ENCODE data around the gene CAP2.

CAP2 gene

GRCh38 chr6:17472653-17473183, 79.3 kb downstream of the CAP2 start:
- no peak for TF ChIP-seq CTCF (IDR thresholded peaks at IDR 0.05)

DNA sequence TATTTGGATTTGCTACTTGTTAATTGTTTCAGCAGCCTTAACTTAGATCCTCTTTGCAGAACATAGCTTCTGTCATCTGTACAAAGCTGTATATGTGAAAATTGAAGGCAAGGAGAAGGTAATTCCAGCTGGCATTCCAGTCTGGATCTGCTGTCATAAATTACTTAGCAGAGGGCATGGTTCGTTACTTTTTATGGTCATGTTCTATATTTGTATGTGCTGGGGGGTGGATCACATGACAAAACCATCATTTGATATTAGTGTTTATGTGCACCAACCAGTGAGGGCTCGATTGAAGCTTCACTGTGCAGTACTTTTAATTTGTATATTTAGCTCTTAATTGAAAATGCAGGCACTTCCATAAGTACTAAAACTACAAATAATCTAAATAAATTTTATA, 80.2 kb downstream of the CAP2 start:
- no peak for TF ChIP-seq CTCF (IDR thresholded peaks at IDR 0.05)

DNA sequence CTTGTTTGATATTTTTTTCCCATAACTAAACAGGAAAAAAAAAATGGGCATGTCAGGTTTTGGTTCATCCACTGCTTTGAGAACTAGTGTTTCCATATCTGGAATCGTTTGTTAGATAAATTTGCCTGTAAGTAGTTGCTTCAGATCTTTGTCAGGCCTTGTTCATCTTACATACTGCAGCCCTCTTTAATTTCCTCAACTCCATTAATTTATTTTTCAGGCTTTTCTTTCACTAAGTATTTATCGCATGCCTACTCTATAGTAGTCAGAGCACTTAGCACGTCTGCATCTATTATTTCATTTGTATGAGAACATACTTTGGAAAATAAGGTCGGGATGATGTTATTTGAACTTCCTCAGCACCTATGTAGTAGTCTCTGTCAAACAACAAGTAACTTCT, 80.9 kb downstream of the CAP2 start:
- no peak for TF ChIP-seq CTCF (IDR thresholded peaks at IDR 0.05)

DNA sequence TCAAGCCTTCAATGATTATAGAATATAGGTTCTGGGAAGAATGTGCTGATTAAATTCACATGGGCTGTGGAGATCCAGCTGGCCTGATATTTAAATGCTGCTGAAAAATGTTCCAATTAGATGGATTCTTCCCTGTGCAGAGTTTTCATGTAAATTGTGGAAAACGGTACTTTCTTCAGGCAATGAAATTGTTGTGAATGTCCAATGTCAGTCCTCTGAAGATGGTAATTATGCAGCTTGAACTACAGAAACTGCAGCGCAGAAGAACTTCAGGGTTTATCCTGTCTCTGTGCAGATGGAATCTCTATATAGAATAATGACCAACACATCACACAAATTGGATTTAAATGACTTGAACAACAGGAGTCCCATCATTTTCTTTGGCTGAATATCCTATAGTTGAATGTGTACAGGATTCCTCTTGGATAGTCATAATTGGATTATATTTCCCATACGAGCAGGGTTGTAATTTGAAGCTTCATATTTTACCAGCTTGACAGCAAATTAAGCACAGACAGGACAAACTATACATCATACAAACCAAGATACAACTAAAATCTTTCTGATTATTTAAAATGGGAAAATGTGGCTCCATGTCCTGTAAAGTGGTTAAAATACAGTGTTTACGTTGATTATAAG, 82.3 kb downstream of the CAP2 start:
- TF ChIP-seq CTCF (IDR thresholded peaks at IDR 0.05) = no peak

- TF ChIP-seq CTCF (IDR thresholded peaks at IDR 0.05) = no peak
Observed at GRCh38 chr6:17476511-17476910, 83.1 kb downstream of the CAP2 start.

GRCh38 chr6:17477356-17477755, 84.0 kb downstream of the CAP2 start:
- TF ChIP-seq CTCF (IDR thresholded peaks at IDR 0.05) = no peak

- TF ChIP-seq CTCF (IDR thresholded peaks at IDR 0.05) = no peak
Observed at GRCh38 chr6:17478223-17478907, 85.0 kb downstream of the CAP2 start.

Data from LNCAP (cell line).